Activated T-cell treated with anti-CD3 and anti-CD28 coated beads, Interleukin-2, amount 50 U/mL, for 4 hours (primary cell): Measurements from ENCODE around the gene BRIP1. TPM values are rescaled to one million over a fixed set of nuclear protein-coding genes. Genes with fewer than 3 reads are reported as not detected.

Experiments used
- ATAC-seq, 2 donors: fragments of 200-7000 bp; cut with Tn5 transposase; one replicate each; pipeline ENCODE4 v1.10.0; 2021
- DNase-seq: peaks from one replicate; pipeline ENCODE4 v3.0.0-alpha.2; 2020
- H3K27me3 Mint-ChIP-seq: one replicate; pipeline ENCODE4 v1.8.0; 2021; ENCODE audit warnings: low read depth, mixed read lengths
- H3K36me3 Mint-ChIP-seq: one replicate; pipeline ENCODE4 v1.8.0; 2022; ENCODE audit warnings: mixed read lengths; ENCODE audit not compliant: insufficient read depth
- H3K4me1 Mint-ChIP-seq: one replicate; pipeline ENCODE4 v1.8.0; 2021; ENCODE audit warnings: low read depth, mixed read lengths
- H3K4me3 Mint-ChIP-seq: one replicate; pipeline ENCODE4 v1.8.0; 2021; ENCODE audit warnings: mild to moderate bottlenecking, moderate library complexity, mixed read lengths
- H3K9me3 Mint-ChIP-seq: one replicate; pipeline ENCODE4 v1.8.0; 2021; ENCODE audit warnings: mixed read lengths
- total RNA-seq, 3 donors: library from RNA; stranded (reverse); gene quantifications; one replicate each; pipeline ENCODE4 v1.2.1, GENCODE V29; 2021

BRIP1 gene
- total RNA-seq, 3 donors from 2014 or later: 5.0 to 5.8 (median 5.1) TPM

GRCh38 chr17:61656721-61657217 lies 206.6 kb downstream of the BRIP1 start:
- H3K4me3 Mint-ChIP-seq: no peak overlapping the region
- ATAC-seq (no peak), DNase-seq (no peak)
- H3K4me1 Mint-ChIP-seq: no peaks in the 10 kb centered on the region
- peaks cover 3% of the 10 kb centered on the region for H3K36me3 Mint-ChIP-seq
- peaks cover 6% of the 10 kb centered on the region for H3K27me3 Mint-ChIP-seq
- peaks cover 14% of the 10 kb centered on the region for H3K9me3 Mint-ChIP-seq

DNA sequence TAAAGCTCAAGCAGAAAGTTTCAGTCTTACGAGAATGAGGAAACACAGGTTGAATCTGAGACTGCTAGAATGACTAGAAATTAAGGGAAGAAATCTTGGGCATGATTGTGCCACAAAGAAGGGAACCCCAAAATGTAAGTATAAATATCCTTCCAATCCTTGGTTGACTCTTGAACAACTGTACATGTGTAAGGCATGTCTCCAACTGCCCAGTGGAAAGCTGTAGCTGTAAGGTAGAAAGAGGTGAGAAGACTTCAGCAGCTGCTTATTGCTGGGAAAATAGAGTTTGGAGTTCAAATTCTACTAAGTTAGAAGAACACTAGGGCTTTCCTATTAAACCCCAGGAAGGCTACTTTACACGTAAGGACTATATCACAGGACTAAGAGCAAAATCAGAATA lies 212.6 kb downstream of the BRIP1 start:
- H3K4me3 Mint-ChIP-seq: no peak overlapping the region
- H3K27me3 Mint-ChIP-seq: peaks cover 23% of the 10 kb centered on the region
- peaks cover 7% of the 10 kb centered on the region for H3K36me3 Mint-ChIP-seq
- DNase-seq: no peak
- no peaks in the 10 kb centered on the region for H3K4me1 Mint-ChIP-seq
- no peak for ATAC-seq
- H3K9me3 Mint-ChIP-seq: peaks cover 25% of the 10 kb centered on the region

DNA sequence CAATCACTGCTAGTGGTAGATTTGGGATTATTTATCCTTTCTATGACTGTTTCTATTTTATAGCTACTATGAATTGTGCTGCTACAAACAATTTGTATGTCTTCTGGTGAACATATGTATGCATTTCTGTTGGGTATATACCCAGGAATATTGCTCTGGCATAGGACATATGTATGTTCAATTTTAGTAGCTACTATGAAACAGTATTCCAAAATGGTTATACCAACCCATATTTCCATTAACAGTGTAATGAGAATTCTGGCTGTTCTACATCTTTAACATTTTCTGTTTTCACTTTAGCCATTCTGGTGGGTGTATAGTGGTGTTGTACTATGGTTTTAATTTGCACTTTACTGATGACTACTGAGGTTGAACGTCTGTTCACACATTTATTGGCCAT lies 214.7 kb downstream of the BRIP1 start:
- DNase-seq (no peak), ATAC-seq (no peak)
- Mint-ChIP-seq H3K27me3 (peaks cover 29% of the 10 kb centered on the region), H3K9me3 (peaks cover 22% of the 10 kb centered on the region), H3K4me3 (no peak overlapping the region), H3K36me3 (peaks cover 7% of the 10 kb centered on the region), H3K4me1 (no peaks in the 10 kb centered on the region)

DNA sequence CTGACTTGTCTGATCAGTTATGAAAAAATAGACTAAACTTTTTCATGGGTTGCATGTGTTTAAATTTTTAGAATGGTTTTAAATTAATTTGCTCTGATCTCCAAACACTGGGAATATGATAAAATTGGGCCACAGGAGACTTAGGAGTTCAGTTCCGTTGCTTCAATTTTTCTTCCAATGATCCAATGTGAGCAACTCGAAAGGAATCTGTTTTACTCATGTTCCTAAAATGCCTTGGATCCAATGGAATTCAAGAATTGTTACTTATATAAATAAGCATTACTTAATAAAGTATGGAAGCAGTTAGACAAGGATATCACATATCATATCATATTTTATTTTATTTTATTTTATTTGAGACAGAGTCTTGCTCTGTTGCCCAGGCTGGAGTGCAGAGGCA lies 216.3 kb downstream of the BRIP1 start:
- Mint-ChIP-seq H3K4me3 (no peak overlapping the region), H3K9me3 (peaks cover 13% of the 10 kb centered on the region), H3K4me1 (no peaks in the 10 kb centered on the region), H3K27me3 (peaks cover 30% of the 10 kb centered on the region), H3K36me3 (peaks cover 4% of the 10 kb centered on the region)
- no peak for ATAC-seq
- DNase-seq: no peak

GRCh38 chr17:61646482-61646881 lies 216.8 kb downstream of the BRIP1 start:
- H3K27me3 Mint-ChIP-seq: peaks cover 28% of the 10 kb centered on the region
- H3K4me3 Mint-ChIP-seq: no peak overlapping the region
- H3K4me1 Mint-ChIP-seq: no peaks in the 10 kb centered on the region
- peaks cover 1% of the 10 kb centered on the region for H3K36me3 Mint-ChIP-seq
- peaks cover 8% of the 10 kb centered on the region for H3K9me3 Mint-ChIP-seq
- ATAC-seq (no peak), DNase-seq (no peak)

- H3K4me1 Mint-ChIP-seq: no peaks in the 10 kb centered on the region
- H3K27me3 Mint-ChIP-seq: peaks cover 26% of the 10 kb centered on the region
- no peaks in the 10 kb centered on the region for H3K36me3 Mint-ChIP-seq
- peaks cover 4% of the 10 kb centered on the region for H3K9me3 Mint-ChIP-seq
- no peak for ATAC-seq
- H3K4me3 Mint-ChIP-seq: no peak overlapping the region
- DNase-seq: no peak
Measured at GRCh38 chr17:61645920-61646319, 217.4 kb downstream of the BRIP1 start.

- no peaks in the 10 kb centered on the region for H3K9me3 Mint-ChIP-seq
- ATAC-seq: no peak
- no peak overlapping the region for H3K4me3 Mint-ChIP-seq
Measured at GRCh38 chr17:61644800-61645774, 218.2 kb downstream of the BRIP1 start.

DNA sequence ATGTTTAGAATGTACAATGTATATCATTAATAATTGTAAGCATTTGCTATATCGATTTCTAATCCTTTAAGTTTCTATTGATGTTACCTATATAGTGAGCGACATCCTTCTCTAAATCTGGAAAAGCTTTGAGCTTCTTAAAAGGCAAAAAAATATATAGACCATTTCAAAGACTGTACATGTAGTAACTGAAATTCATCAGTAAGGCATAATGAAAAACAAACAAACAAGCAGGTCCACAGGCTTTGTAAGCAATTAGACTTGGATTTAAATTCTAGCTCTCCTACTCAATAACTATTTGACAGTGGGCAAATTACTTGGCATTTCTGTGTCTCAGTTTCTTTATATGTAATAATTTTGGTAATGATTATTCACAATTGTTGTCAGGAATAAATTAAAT lies 220.6 kb downstream of the BRIP1 start:
- ATAC-seq (no peak), DNase-seq (no peak)
- no peak overlapping the region for H3K4me3 Mint-ChIP-seq
- H3K27me3 Mint-ChIP-seq: peaks cover 33% of the 10 kb centered on the region
- no peaks in the 10 kb centered on the region for H3K36me3 Mint-ChIP-seq
- no peaks in the 10 kb centered on the region for H3K9me3 Mint-ChIP-seq
- H3K4me1 Mint-ChIP-seq: no peaks in the 10 kb centered on the region

More at GRCh38 chr17:61644800-61645774, 218.2 kb downstream of the BRIP1 start:
- DNase-seq: no peak
- peaks cover 25% of the 10 kb centered on the region for H3K27me3 Mint-ChIP-seq
- no peaks in the 10 kb centered on the region for H3K36me3 Mint-ChIP-seq
- H3K4me1 Mint-ChIP-seq: no peaks in the 10 kb centered on the region

- peaks cover 37% of the 10 kb centered on the region for H3K27me3 Mint-ChIP-seq
- DNase-seq (no peak), ATAC-seq (no peak)
- no peaks in the 10 kb centered on the region for H3K36me3 Mint-ChIP-seq
- H3K9me3 Mint-ChIP-seq: no peaks in the 10 kb centered on the region
- no peaks in the 10 kb centered on the region for H3K4me1 Mint-ChIP-seq
- no peak overlapping the region for H3K4me3 Mint-ChIP-seq
Measured at GRCh38 chr17:61641715-61642114, 221.6 kb downstream of the BRIP1 start.

GRCh38 chr17:61641084-61641483 lies 222.2 kb downstream of the BRIP1 start:
- no peaks in the 10 kb centered on the region for H3K9me3 Mint-ChIP-seq

GRCh38 chr17:61639818-61640217 lies 223.5 kb downstream of the BRIP1 start:
- DNase-seq (no peak), ATAC-seq (no peak)
- Mint-ChIP-seq H3K36me3 (no peaks in the 10 kb centered on the region), H3K4me1 (no peaks in the 10 kb centered on the region), H3K27me3 (peaks cover 49% of the 10 kb centered on the region), H3K4me3 (no peak overlapping the region), H3K9me3 (peaks cover 8% of the 10 kb centered on the region)

More at GRCh38 chr17:61641084-61641483, 222.2 kb downstream of the BRIP1 start:
- Mint-ChIP-seq H3K4me3 (no peak overlapping the region), H3K36me3 (no peaks in the 10 kb centered on the region), H3K4me1 (no peaks in the 10 kb centered on the region), H3K27me3 (peaks cover 41% of the 10 kb centered on the region)
- DNase-seq: no peak
- ATAC-seq: no peak

- no peak for ATAC-seq
- Mint-ChIP-seq H3K9me3 (peaks cover 8% of the 10 kb centered on the region), H3K4me3 (no peak overlapping the region), H3K4me1 (no peaks in the 10 kb centered on the region), H3K27me3 (peaks cover 55% of the 10 kb centered on the region), H3K36me3 (no peaks in the 10 kb centered on the region)
- no peak for DNase-seq
Measured at GRCh38 chr17:61638087-61638486, 225.2 kb downstream of the BRIP1 start.

DNA sequence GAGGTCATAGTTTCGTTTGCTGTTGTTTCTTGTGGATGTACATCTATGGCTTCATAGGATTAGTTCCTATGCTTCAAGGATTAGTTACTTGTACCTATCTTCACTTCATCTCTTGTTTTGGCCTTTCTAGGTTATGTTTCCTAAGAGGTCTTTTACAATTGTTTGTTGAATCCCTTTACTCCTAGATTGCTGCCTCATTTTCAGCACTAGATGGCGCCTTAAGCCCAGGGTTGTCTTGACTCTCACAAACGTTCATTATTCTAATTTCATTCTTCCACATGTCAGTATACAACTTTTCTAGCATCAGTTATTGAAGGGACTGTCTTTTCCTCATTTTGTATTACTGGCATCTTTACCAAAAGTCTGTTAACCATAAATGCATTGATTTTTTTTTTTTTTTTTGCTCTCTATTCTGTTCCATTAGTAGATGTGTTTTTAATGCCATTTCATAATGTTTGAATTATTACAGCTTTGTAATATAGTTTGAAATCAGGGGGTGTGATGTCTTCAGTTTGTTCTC lies 227.4 kb downstream of the BRIP1 start:
- Mint-ChIP-seq H3K9me3 (peaks cover 8% of the 10 kb centered on the region), H3K36me3 (no peaks in the 10 kb centered on the region), H3K27me3 (peaks cover 67% of the 10 kb centered on the region), H3K4me1 (no peaks in the 10 kb centered on the region), H3K4me3 (no peak overlapping the region)
- ATAC-seq: no peak
- DNase-seq: peak; percentile 24

DNA sequence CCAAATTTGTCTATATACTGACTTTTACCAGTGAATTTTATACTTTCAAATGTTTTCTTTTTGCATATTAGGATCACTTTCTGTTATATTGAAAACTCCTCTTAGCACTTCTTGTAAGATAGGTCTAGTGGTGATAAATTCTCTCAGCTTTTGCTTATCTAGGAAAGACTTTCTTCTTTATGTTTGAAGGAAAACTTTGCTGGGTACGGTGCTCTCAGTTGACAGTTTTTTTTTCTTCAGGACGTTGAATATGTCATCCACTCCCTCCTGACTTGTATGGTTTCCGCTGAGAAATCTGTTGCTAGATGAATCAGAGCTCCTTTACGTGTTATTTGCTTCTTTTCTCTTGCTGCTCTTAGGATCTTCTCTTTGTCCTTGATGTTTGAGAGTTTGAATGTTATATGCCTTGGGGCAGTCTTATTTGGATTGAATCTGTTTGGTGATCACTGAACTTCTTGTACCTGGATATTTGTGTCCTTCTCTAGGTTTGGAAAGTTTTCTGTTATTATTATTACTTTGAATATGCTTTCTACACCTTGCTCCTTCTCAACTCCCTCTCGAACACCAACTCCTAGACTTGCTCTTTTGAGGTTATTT lies 228.3 kb downstream of the BRIP1 start:
- Mint-ChIP-seq H3K4me3 (no peak overlapping the region), H3K9me3 (peaks cover 8% of the 10 kb centered on the region), H3K4me1 (no peaks in the 10 kb centered on the region), H3K36me3 (no peaks in the 10 kb centered on the region), H3K27me3 (peaks cover 70% of the 10 kb centered on the region)
- DNase-seq (no peak), ATAC-seq (no peak)
